T-helper 1 cell (primary cell): ENCODE measurements around the gene GDI1.

ENCODE experiments used
- DNase-seq, 5 donors: peaks; one replicate each; pipeline ENCODE4 v3.0.0-alpha.2; 2012 to 2020

The GDI1 gene

DNA sequence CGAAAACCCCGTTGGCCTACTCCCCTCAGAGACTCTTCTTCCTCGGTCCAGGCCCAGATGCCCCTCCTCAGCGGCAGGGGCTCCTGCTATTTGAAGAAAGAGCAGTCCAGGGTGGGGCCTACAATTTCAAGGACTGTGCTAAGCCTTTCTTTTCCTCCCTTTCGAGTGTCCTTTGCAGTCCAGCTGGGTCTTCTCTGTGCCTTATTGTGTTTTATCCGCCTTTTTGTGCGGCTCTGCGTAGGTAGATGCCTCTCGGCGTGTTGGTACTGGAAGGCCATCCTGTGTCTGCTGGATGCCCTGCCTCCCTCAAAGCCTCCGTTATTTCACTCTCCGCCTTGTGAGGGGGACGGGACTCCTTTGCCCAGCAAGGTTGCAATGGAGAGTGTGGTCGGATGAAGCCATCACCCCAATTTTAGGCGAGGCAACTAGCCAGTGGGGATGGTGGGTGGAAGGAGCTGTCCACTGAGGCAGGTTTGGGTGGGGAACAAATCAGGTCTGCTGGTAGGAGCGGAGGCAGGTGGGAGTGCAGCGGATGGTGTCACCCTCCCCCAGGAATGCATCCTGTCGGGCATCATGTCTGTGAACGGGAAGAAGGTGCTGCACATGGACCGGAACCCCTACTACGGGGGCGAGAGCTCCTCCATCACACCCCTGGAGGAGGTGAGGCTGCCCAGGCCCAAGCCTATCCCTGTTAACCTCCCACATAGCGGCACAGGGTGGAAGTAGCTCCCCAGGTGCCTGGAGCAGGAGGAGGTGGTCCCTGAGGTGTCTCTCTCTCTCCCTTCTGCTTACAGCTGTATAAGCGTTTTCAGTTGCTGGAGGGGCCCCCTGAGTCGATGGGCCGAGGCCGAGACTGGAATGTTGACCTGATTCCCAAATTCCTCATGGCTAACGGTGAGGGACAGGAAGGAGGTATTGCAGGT lies 1.3 kb downstream of the GDI1 start:
- DNase-seq, result no peak

- DNase-seq, result no peak
Measured at GRCh38 chrX:154439841-154440240, 2.9 kb downstream of the GDI1 start.

- no peak for DNase-seq
Measured at GRCh38 chrX:154440623-154441357, 3.8 kb downstream of the GDI1 start.

- DNase-seq, result no peak
Measured at GRCh38 chrX:154441564-154441963, 4.6 kb downstream of the GDI1 start.

- no peak for DNase-seq
Measured at GRCh38 chrX:154441984-154442707, 5.2 kb downstream of the GDI1 start.

DNA sequence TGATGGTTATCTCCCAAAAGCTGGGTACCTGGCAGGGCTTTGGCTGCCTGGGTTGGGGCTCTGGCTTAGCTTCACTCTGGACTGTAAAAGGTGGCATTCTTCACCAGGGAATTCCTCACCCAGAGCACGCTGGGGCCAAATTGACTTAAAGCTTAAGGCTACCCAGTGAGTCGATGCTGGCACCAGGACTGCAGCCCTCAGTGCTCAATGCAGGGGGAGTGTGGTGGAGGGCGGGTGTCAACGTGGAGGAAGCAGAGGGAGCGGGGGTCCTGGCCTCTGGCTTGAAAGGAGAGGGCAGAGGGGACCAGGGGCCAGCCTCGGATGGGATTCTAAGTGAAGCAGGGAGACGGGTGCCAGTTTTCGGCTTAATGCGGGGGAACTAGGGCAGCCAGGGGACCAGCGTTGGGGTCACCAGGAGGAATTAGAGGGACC lies 6.5 kb downstream of the GDI1 start:
- DNase-seq, result no peak

DNA sequence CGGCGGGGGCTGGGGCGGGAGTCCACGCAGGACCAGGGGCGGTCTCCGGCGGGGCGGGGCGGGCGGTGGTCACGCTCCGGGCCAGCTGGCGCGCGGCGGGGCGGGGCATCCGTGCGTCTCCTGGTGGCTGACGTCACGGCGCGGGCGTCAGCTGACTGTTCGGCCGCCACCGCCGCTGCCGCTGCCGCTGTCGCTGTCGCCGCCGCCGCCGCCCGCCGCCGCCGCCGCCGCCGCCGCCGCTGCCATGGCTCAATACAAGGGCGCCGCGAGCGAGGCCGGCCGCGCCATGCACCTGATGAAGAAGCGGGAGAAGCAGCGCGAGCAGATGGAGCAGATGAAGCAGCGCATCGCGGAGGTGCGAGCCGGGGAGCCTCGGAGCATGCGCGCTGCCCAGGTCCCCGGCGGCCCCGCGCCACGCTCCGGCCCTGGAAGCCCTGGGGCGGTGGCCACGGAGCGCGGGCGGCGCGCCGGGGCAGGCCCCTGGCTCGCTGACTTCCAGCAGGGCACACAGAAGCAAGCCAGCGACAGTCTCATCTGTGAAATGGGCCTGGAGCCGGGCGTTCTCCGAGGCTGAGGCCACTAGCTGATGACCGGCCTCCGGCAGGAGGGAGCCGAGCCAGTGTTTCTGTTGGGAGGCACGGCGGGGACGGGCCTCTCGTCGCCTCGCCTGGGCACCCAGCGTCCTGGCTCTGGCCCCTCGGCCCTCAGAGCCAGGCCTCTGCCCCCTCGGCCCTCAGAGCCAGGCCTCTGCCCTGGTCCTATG lies 7.2 kb downstream of the GDI1 start, which contains the start of gene FAM50A:
FAM50A (plus strand) TSS at position 150 of the 763 bp plus-strand sequence; CDS start at position 245, 95 bp downstream.
- DNase-seq, result peak; percentile 54 to 73 (median 61)

DNA sequence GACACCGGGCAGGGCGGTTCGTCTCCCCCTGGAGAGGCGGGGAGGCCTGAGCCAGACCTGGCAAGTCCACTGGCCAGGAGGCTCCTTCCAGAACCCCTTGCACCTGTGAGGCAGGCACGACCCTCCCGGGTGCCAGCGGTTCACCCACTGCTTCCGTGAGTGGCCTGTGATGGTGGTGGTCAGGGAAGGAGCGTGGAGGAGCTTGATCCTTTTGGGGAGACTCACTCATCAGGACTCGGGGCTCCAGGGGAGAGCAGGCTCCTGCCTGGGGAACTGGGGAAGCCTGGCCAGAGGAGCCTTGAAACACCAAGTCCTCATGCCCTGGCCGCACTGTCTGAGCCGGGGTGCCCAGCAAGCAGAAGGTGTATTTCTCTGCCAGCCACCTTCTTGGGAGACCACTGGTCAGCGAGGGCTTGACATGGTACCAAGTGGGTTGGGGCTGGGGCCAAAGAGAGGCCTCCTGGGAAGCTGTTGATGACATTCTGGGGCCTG lies 7.8 kb downstream of the GDI1 start:
- no peak for DNase-seq

DNA sequence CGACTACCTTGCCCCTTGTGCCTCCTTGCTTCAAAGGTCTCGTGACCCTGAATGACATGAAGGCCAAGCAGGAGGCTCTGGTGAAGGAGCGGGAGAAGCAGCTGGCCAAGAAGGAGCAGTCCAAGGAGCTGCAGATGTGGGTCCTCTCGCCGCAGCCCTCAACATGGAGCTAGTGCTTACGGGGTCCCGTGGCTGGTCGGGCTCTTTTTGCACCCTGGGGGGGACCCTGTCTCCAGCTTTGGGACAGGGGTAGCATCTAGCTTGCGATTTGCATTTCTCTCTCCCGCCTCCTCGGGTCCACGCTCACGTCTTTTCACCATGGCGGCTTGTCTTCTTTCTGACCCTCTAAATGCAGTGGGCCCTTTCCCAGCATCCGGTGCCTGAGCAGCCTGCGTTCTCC lies 8.8 kb downstream of the GDI1 start:
- DNase-seq, result no peak

GRCh38 chrX:154446430-154446829 lies 9.5 kb downstream of the GDI1 start:
- no peak for DNase-seq

DNA sequence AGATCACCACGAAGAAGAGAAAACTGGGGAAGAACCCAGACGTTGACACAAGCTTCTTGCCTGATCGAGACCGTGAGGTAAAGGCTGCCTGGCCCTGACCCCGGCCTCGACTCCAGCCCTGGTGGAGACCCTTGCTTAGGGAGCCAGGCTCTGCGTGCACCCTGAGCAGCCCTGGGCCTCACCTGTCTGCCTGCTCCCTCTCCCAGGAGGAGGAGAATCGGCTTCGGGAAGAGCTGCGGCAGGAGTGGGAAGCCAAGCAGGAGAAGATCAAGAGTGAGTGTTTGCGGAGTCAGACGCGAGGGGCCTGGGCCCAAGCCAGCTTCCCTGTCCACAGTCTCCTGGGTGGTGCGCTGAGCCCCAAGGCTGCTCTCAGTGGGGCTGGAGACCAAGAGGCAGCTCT lies 11.5 kb downstream of the GDI1 start:
- no peak for DNase-seq

DNA sequence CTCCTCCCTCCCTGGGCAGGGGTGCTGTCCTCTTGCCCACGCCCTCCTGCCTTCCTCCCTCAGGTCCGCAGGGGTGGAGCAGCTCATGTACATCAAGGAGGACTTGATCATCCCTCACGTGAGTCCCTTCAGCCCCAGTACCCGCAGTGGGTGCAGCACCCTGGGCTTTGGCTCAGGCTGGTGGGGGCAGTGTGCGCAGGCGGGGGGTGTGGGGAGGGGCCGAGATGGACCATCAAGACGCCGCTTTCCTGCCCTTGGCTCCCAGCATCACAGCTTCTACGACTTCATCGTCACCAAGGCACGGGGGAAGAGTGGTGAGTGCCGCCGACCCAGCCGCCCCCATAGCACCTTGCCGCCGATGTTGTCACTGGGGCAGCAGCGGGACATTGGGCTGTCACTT lies 12.7 kb downstream of the GDI1 start:
- DNase-seq, result no peak

DNA sequence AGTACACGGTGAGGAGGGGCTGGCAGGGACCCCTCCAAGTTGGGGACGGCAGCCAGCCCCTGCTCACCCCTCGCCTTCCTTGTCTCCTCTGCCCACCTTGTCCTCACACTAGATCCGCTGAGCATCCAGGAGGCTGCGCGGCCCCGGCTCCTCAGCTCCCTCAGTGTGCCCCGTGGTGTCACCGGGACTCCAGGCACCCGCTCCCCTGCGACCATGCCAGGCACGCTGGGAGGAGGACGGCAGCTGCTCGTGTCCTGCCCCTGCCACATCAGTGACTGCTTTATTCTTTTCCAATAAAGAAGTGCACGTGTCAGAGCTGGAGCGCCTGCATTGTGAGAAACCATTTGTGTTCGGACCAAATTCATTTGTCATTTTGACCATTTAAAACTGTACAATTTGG lies 13.4 kb downstream of the GDI1 start:
- DNase-seq, result no peak

GRCh38 chrX:154452823-154453222 lies 15.9 kb downstream of the GDI1 start:
- DNase-seq, result no peak

GRCh38 chrX:154457491-154458115 lies 20.6 kb downstream of the GDI1 start:
- peak; percentile 40 to 66 (median 48) for DNase-seq

- peak; percentile 34 to 67 (median 47) for DNase-seq
Measured at GRCh38 chrX:154458116-154458953, 21.4 kb downstream of the GDI1 start, which contains the start of gene PLXNA3. TSS of gene PLXNA3 (plus strand) at chrX:154458281. CDS start at chrX:154460184, 1,903 bp downstream.

GRCh38 chrX:154458954-154459778 lies 22.2 kb downstream of the GDI1 start:
- peak in 1 of 5 donors; percentile 11 for DNase-seq

GRCh38 chrX:154459832-154460231 lies 22.9 kb downstream of the GDI1 start:
- no peak for DNase-seq

- DNase-seq, result no peak
Measured at GRCh38 chrX:154460326-154460725, 23.4 kb downstream of the GDI1 start.

DNA sequence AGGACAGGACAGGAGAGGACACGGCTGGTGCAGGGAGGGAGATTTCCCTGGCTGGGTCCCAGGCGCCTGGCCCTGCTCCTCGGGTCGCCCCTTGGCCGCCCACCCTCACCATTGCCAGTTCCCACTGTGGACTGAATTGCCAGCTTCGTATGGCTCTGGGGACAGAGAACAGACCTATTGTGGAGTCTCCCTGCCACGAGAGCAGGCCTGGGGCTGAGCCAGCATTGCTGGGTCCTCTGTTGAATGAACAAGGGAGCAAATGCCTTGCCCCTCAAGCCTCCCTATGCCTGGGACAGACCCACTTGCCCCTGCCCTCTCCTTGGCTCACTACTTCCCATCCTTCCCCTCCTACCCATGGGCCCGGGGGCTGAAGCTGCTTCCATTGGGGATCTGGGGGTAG lies 25.4 kb downstream of the GDI1 start:
- no peak for DNase-seq
